ENCODE data around the gene LCE3D. TPM values are rescaled to one million over a fixed set of nuclear protein-coding genes. Genes with fewer than 3 reads are reported as not detected.
"Not testable (repeated sequence)": the region's sequence is repeated elsewhere in the genome, so short reads cannot be mapped to it uniquely, and the experiment has no call there.

LCE3D gene
- total RNA-seq, 4 donors from 2014 or later = not detected

DNA sequence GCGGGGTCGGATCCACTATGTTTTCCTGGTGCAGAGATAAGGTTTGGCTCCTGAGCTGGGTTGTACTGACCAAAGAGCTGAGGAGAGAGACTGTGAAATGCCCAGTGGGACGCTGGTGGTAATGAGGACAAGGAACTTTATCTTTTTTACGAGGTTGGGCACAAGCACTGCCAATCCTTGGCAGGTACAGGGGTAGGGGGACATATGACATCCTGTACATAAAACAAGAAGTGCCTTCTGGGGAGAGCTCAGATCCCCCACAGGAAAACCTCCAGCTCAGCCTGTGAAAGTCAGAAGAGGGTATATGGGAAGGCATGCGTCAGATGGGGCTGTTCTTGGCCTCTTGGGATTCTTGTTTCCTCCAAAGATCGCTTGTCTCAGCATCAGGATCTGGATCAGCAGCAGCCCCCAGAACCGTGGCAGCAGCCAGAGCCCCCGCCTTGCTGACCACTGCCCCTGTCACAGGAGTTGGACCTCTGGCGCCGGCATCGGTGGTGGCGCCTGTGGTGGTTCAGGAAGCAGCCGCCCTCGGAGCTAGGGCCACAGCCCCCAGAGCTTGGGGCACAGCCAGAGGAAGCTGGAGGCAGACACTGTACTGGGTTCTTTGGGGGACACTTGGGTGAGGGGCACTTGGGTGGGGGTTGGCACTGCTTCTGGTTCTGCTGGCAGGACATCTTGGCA, 14.6 kb downstream of the LCE3D start:
- in situ Hi-C loops (cut with MboI; ENCODE audit: low pct_ligation_motif_present in 1 of 4, low pct_unique_long_range_greater_than_20kb in 1 of 4, low sequenced_read_pairs in 3 of 4) = no loop called here
- no peaks in the 10 kb centered on the region for H3K9me3 ChIP-seq
- no peak overlapping the region for H3K27ac ChIP-seq
- intact Hi-C loops (cut with DNase I; ENCODE audit: low total_unique reads) = no loop called here
- WGBS, 2 donors (ENCODE audit: low coverage in 1 of 2) = 80% methylated on average over 14 of the region's 14 CpGs; no CpG with 5 or more reads in 1 of the 2 donors
- TF ChIP-seq, protein P1, sequence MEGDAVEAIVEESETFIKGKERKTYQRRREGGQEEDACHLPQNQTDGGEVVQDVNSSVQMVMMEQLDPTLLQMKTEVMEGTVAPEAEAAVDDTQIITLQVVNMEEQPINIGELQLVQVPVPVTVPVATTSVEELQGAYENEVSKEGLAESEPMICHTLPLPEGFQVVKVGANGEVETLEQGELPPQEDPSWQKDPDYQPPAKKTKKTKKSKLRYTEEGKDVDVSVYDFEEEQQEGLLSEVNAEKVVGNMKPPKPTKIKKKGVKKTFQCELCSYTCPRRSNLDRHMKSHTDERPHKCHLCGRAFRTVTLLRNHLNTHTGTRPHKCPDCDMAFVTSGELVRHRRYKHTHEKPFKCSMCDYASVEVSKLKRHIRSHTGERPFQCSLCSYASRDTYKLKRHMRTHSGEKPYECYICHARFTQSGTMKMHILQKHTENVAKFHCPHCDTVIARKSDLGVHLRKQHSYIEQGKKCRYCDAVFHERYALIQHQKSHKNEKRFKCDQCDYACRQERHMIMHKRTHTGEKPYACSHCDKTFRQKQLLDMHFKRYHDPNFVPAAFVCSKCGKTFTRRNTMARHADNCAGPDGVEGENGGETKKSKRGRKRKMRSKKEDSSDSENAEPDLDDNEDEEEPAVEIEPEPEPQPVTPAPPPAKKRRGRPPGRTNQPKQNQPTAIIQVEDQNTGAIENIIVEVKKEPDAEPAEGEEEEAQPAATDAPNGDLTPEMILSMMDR (IDR thresholded peaks at IDR 0.05) = no peak
- TF ChIP-seq POLR2AphosphoS5 (IDR thresholded peaks at IDR 0.05) = no peak
- no peak for TF ChIP-seq EP300 (IDR thresholded peaks at IDR 0.05; ENCODE audit: low read depth)
- no peak for TF ChIP-seq POLR2A (IDR thresholded peaks at IDR 0.05)
- no peaks in the 10 kb centered on the region for H3K36me3 ChIP-seq
- H3K27me3 ChIP-seq = no peaks in the 10 kb centered on the region
- no peaks in the 10 kb centered on the region for H3K4me1 ChIP-seq
- no peak for DNase-seq
- no peak overlapping the region for H3K4me3 ChIP-seq

- 54 to 57% methylated on average over 1 to 2 of the region's 2 CpGs for WGBS, 2 donors (ENCODE audit: low coverage in 1 of 2)
- Histone ChIP-seq H3K4me3 (no peak overlapping the region), H3K9me3 (no peaks in the 10 kb centered on the region), H3K36me3 (no peaks in the 10 kb centered on the region), H3K27ac (no peak overlapping the region), H3K4me1 (no peaks in the 10 kb centered on the region), H3K27me3 (no peaks in the 10 kb centered on the region)
- DNase-seq = no peak
- intact Hi-C loops (cut with DNase I; ENCODE audit: low total_unique reads) = no loop called here
- TF ChIP-seq, protein P1 (IDR thresholded peaks at IDR 0.05) = no peak
- TF ChIP-seq POLR2AphosphoS5 (IDR thresholded peaks at IDR 0.05) = no peak
- TF ChIP-seq EP300 (IDR thresholded peaks at IDR 0.05; ENCODE audit: low read depth) = no peak
- TF ChIP-seq POLR2A (IDR thresholded peaks at IDR 0.05) = no peak
- in situ Hi-C loops (cut with MboI; ENCODE audit: low pct_ligation_motif_present in 1 of 4, low pct_unique_long_range_greater_than_20kb in 1 of 4, low sequenced_read_pairs in 3 of 4) = no loop called here
Measured at GRCh38 chr1:152565115-152565514, 15.2 kb downstream of the LCE3D start.

DNA sequence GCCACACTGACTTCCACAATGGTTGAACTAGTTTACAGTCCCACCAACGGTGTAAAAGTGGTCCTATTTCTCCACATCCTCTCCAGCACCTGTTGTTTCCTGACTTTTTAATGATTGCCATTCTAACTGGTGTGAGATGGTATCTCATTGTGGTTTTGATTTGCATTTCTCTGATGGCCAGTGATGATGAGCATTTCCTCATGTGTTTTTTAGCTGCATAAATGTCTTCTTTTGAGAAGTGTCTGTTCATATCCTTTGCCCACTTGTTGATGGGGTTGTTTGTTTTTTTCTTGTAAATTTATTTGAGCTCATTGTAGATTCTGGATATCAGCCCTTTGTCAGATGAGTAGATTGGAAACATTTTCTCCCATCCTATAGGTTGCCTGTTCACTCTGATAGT, 32.0 kb downstream of the LCE3D start:
- 60% methylated on average over 1 of the region's 1 CpG; no CpG with 5 or more reads in 1 of the 2 donors for WGBS, 2 donors (ENCODE audit: low coverage in 1 of 2)

GRCh38 chr1:152546704-152547103, 33.6 kb downstream of the LCE3D start:
- no peak for TF ChIP-seq POLR2AphosphoS5 (IDR thresholded peaks at IDR 0.05)
- TF ChIP-seq EP300 (IDR thresholded peaks at IDR 0.05; ENCODE audit: low read depth) = no peak
- no peak for TF ChIP-seq POLR2A (IDR thresholded peaks at IDR 0.05)
- Histone ChIP-seq H3K36me3 (no peaks in the 10 kb centered on the region), H3K27me3 (no peaks in the 10 kb centered on the region), H3K4me1 (no peaks in the 10 kb centered on the region), H3K27ac (no peak overlapping the region), H3K4me3 (no peak overlapping the region), H3K9me3 (no peaks in the 10 kb centered on the region)
- 31% methylated on average over 1 of the region's 1 CpG; no CpG with 5 or more reads in 1 of the 2 donors for WGBS, 2 donors (ENCODE audit: low coverage in 1 of 2)
- no peak for DNase-seq
- in situ Hi-C loops (cut with MboI; ENCODE audit: low pct_ligation_motif_present in 1 of 4, low pct_unique_long_range_greater_than_20kb in 1 of 4, low sequenced_read_pairs in 3 of 4) (no loop called here), intact Hi-C loops (cut with DNase I; ENCODE audit: low total_unique reads) (no loop called here)

More for the DNA sequence above, 32.0 kb downstream of the LCE3D start:
- H3K27me3 ChIP-seq; H3K27ac ChIP-seq; H3K9me3 ChIP-seq; H3K4me1 ChIP-seq; in situ Hi-C loops (cut with MboI; ENCODE audit: low pct_ligation_motif_present in 1 of 4, low pct_unique_long_range_greater_than_20kb in 1 of 4, low sequenced_read_pairs in 3 of 4); H3K4me3 ChIP-seq; intact Hi-C loops (cut with DNase I; ENCODE audit: low total_unique reads); H3K36me3 ChIP-seq; DNase-seq: not testable (repeated sequence)

DNA sequence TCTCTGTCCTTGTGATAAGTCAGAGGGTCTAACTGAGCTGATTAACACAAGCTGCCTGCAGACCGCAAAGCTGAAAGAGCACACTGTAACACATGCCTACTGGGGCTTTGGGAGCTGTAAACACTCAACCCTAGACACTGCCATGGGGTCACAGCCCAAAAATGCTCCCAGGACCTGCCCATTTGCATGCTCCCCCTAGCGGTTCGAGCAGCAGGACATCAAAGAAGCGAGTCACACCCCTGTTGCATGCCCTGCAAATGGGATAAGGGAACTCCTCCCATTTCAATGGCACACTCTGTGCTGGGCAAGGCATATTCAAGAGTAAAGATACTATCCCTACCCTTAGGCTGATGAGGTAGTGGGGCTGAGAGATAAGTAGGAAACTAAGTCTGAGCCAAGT, 36.5 kb downstream of the LCE3D start:
- in situ Hi-C loops (cut with MboI; ENCODE audit: low pct_ligation_motif_present in 1 of 4, low pct_unique_long_range_greater_than_20kb in 1 of 4, low sequenced_read_pairs in 3 of 4) = no loop called here
- Histone ChIP-seq H3K4me1 (no peaks in the 10 kb centered on the region), H3K9me3 (no peaks in the 10 kb centered on the region), H3K4me3 (no peak overlapping the region), H3K27me3 (no peaks in the 10 kb centered on the region), H3K36me3 (no peaks in the 10 kb centered on the region), H3K27ac (no peak overlapping the region)
- WGBS, 2 donors (ENCODE audit: low coverage in 1 of 2) = 44% methylated on average over 4 of the region's 4 CpGs; no CpG with 5 or more reads in 1 of the 2 donors
- DNase-seq = no peak
- TF ChIP-seq POLR2A (IDR thresholded peaks at IDR 0.05) (no peak), EP300 (IDR thresholded peaks at IDR 0.05; ENCODE audit: low read depth) (no peak), POLR2AphosphoS5 (IDR thresholded peaks at IDR 0.05) (no peak)
- TF ChIP-seq, protein P1 (IDR thresholded peaks at IDR 0.05) = no peak
- intact Hi-C loops (cut with DNase I; ENCODE audit: low total_unique reads) = no loop called here

Measured in transverse colon (tissue), 4 donors.